Measurements from ENCODE around the gene STIP1.

- TF ChIP-seq EZH2 (IDR thresholded peaks at IDR 0.05; ENCODE audit: borderline replicate concordance, control insufficient read depth, low read depth, low read length) (no peak), RBBP5 (conservative IDR thresholded peaks at IDR 0.05) (no peak), ZSCAN29 (IDR thresholded peaks at IDR 0.05) (no peak), NFYA (IDR thresholded peaks at IDR 0.05; ENCODE audit: borderline replicate concordance, low read depth, low read length) (no peak), ZNF274 (IDR thresholded peaks at IDR 0.05; ENCODE audit: insufficient read depth, insufficient read length) (no peak), CTCF (IDR thresholded peaks at IDR 0.05 in 2 of 3, conservative IDR thresholded peaks at IDR 0.05 in 1 of 3; ENCODE audit: control insufficient read depth in 2 of 3, extremely low read depth in 1 of 3, insufficient read depth in 1 of 3, low read depth in 3 of 3, low read length in 3 of 3) (0 out of 6 replicates have a peak, but pooled peaks of 1 of the 3 experiments have one; percentile 6), POLR2A (IDR thresholded peaks at IDR 0.05; ENCODE audit: low read depth, low read length) (peak; percentile 97), ZNF687 (IDR thresholded peaks at IDR 0.05) (0 out of 2 replicates have a peak, but pooled peaks have one; percentile 18)
Observed at GRCh38 chr11:64185175-64185692, 737 bp upstream of the STIP1 start.

Data from GM12878 (cell line).